ENCODE data around the gene SNRK.

- no peak for TF ChIP-seq CTCF (IDR thresholded peaks at IDR 0.05)
- TF ChIP-seq POLR2A (IDR thresholded peaks at IDR 0.05; ENCODE audit: low read depth), result no peak
Measured at GRCh38 chr3:43288850-43289249, 2.5 kb downstream of the SNRK start.

Data from esophagus muscularis mucosa (tissue), 3 donors.